NB4 (cell line): Measurements from ENCODE around the gene ANKRD26.

Source experiments
- DNase-seq: peaks from one replicate; pipeline ENCODE4 v3.0.0; 2010; ENCODE audit warnings: low read depth
- H3K4me3 ChIP-seq: one replicate; pipeline ENCODE4 v1.5.1; 2011; ENCODE audit warnings: mild to moderate bottlenecking, low read depth, low read length, moderate library complexity
- MYC ChIP-seq: IDR thresholded peaks from 2 replicates; pipeline ENCODE4 v1.6.1; 2011; ENCODE audit warnings: low read depth, low read length
- POLR2A ChIP-seq: IDR thresholded peaks from 2 replicates; pipeline ENCODE4 v1.6.1; 2011; ENCODE audit warnings: mild to moderate bottlenecking; ENCODE audit not compliant: insufficient read length; ENCODE audit errors: extremely low read depth
- TF ChIP-seq, protein P1 (sequence below): IDR thresholded peaks from one replicate; pipeline ENCODE4 v1.5.1; 2012; ENCODE audit warnings: low read depth, low read length
- TF ChIP-seq, protein P2 (sequence below): IDR thresholded peaks from 2 replicates; pipeline ENCODE4 v1.6.1; 2011; ENCODE audit warnings: low read depth, low read length

The ANKRD26 gene

DNA sequence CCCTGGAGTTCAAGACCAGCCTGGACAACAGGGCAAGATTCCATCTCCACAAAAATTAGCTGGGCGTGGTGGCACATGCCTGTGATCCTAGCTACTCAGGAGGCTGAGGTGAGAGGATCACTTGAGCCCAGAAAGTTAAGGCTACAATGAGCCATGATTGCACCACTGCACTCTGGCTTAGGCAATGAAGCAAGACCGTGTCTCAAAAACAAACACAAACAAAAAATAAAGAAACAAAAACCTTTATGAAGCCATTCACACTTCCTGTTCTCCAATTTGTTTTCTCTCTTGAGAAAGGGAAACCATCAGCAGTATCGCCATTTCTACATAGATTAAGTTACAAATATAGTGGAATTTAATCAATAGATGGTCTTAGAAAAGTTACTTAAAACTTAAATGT lies 34.1 kb upstream of the ANKRD26 start:
- TF ChIP-seq MYC, result no peak
- TF ChIP-seq, protein P1, sequence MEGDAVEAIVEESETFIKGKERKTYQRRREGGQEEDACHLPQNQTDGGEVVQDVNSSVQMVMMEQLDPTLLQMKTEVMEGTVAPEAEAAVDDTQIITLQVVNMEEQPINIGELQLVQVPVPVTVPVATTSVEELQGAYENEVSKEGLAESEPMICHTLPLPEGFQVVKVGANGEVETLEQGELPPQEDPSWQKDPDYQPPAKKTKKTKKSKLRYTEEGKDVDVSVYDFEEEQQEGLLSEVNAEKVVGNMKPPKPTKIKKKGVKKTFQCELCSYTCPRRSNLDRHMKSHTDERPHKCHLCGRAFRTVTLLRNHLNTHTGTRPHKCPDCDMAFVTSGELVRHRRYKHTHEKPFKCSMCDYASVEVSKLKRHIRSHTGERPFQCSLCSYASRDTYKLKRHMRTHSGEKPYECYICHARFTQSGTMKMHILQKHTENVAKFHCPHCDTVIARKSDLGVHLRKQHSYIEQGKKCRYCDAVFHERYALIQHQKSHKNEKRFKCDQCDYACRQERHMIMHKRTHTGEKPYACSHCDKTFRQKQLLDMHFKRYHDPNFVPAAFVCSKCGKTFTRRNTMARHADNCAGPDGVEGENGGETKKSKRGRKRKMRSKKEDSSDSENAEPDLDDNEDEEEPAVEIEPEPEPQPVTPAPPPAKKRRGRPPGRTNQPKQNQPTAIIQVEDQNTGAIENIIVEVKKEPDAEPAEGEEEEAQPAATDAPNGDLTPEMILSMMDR, result no peak
- TF ChIP-seq POLR2A, result no peak
- TF ChIP-seq, protein P2, sequence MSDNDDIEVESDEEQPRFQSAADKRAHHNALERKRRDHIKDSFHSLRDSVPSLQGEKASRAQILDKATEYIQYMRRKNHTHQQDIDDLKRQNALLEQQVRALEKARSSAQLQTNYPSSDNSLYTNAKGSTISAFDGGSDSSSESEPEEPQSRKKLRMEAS, result no peak
- no peak for DNase-seq

DNA sequence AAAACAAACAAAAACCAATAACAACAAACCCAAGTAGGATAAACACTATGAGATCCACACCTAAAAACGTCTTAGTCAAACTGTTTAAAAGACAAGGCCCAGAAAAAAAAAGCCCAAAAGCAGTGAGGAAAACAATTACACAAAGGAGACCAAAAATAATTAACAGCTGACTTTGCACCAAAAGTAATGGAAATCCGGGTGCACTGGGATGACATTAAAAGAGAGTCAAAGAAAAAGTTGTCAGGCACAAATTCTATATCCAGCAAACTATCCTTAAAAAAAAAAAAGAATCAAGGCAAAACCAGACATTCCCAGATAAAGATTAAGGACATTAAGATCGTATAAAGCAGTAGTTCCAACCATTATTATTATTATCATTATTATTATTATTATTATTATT lies 7.9 kb upstream of the ANKRD26 start:
- TF ChIP-seq, protein P2, result no peak
- TF ChIP-seq, protein P1, result no peak
- no peak overlapping the region for H3K4me3 ChIP-seq
- DNase-seq, result no peak

More for the DNA sequence above, 34.1 kb upstream of the ANKRD26 start:
- H3K4me3 ChIP-seq, result no peak overlapping the region

DNA sequence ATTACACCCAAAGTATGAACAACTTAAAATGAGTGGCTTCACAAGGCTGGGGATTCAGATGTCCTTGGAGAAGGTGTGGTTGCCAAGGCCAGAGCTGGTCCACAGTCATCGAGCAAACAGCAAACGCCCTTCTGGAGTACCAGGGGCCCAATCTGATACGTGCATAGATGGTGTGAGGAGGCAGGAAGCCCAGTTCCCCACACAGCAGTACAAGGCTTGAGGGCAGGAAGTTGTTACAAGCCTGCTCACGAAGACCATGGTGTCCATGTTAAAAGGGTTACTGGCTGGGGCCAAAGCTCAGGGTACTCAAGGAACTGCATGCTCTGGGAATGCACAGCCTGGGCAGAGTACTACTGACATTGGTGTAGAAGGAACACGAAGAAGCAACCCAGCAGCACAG lies 4.6 kb upstream of the ANKRD26 start:
- DNase-seq, result peak; percentile 1
- TF ChIP-seq POLR2A, result no peak
- TF ChIP-seq MYC, result no peak
- TF ChIP-seq, protein P2, result no peak
- TF ChIP-seq, protein P1, result no peak
- no peak overlapping the region for H3K4me3 ChIP-seq

DNA sequence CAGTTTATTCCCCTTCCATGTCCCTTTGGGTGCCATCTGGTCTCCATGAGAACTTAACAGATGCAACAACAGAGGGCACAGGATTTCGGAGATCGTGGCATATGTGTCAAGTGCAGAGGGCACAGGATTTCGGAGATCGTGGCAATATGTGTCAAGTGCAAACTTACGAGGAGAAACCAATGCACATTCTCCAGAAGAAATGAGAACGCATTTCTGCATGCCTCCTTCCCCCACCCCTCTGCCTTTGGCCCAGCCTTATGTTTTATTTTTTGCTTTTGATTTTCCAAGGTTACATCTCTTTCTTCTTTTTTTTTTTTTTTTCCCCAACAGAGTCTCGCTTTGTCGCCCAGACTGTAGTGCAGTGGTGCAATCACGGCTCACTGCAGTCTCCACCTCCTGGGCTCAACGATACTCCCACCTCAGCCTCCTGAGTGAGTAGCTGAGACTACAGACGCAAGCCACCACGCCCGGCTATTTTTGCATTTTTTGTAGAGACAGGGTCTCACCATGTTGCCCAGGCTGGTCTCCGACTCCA lies 586 bp upstream of the ANKRD26 start:
- peak overlapping the region; percentile 73 for H3K4me3 ChIP-seq
- peak; percentile 6 for DNase-seq
- TF ChIP-seq POLR2A (no peak), MYC (no peak)
- TF ChIP-seq, protein P1, result no peak
- TF ChIP-seq, protein P2, result no peak

DNA sequence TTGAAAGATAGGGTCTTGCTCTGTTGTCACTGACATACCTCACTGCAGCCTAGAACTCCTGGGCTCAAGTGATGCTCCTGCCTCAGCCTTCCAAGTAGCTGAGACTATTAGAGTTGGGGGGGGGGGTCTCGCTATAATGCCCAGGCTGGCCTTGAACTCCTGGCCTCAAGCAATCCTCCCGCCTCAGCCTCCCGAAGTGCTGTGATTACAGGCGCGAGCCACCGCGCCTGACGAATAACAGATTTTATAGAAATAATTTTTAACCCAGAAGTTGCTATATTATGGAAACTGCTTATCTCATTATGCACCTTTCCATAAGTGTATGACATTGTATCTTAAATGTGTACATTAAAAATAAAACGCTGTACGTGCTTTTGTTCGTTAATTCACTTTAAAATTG lies 846 bp downstream of the ANKRD26 start:
- no peak for DNase-seq
- TF ChIP-seq, protein P2, result no peak
- TF ChIP-seq POLR2A (no peak), MYC (no peak)
- TF ChIP-seq, protein P1, result no peak
- peak overlapping the region; percentile 73 for H3K4me3 ChIP-seq
